HG03439 (cell line): Measurements from ENCODE around the gene MCTP2.
"Not testable (repeated sequence)": the region's sequence is repeated elsewhere in the genome, so short reads cannot be mapped to it uniquely, and the experiment has no call there.

Experiments used
- ATAC-seq: cut with Tn5 transposase; IDR thresholded peaks from one replicate; pipeline ENCODE4 v1.9.1; 2021; ENCODE audit warnings: mild to moderate bottlenecking, moderate library complexity; ENCODE audit not compliant: unreplicated experiment

The MCTP2 gene

DNA sequence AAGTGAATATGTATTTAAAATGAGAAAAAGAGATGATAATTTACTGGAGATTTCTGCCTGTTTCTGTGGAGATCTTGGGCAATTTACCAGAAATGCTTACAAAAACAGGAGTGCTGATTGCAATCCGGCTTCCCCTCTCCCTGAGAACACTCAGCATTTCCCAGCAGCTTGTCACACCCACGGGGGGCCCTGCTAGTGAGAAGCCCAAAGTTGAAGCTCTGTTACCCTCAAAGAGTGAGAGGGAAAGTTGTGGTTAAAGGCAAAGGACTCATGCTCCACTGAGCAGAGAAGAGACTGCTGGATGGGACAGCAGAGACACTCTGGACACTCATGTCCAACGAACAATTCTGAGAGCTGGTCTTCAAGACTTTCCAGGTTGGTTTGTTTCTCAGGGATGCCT is 2.9 kb downstream of the MCTP2 start:
- ATAC-seq: no peak

- no peak for ATAC-seq
These were observed 3.7 kb downstream of the MCTP2 start for GRCh38 chr15:94235041-94235440.

DNA sequence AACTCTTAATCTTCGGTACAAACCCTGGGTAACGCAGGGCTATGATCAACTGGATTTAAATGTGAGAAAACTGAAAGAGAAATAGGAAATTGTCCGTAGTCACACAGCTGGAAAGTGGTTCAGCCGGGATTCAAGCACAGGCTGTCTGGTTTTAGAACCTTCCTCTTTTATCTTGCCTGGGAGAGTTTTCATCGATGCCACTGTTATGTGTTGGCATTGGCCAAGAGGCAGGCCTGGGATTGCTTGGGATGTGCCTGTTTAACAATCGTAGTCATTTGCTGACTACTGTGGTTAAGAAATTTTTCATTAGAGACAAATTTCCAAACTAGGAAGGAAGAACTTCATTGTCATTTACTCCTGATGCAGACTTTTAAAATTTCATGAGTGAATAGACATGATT is 4.3 kb downstream of the MCTP2 start:
- no peak for ATAC-seq

DNA sequence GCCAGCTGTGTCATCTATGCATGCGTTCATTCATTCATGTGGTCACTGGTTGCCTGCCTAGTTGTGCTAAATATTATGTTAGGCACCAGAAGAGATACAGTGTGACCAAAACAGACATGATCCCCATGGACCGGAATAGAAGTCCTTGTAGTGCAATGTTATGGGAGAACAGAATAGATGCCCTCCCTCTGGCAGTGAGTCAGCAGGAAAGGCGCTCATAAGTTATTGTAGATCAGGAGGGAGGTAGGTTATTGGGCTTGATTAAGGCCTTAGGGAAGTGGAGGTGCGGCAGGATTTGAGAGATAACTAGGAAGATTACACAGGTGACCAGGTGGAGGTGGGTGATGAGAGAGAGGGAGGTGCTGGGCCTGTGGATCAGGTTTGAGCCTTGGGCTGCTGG is 5.2 kb downstream of the MCTP2 start:
- ATAC-seq: no peak

DNA sequence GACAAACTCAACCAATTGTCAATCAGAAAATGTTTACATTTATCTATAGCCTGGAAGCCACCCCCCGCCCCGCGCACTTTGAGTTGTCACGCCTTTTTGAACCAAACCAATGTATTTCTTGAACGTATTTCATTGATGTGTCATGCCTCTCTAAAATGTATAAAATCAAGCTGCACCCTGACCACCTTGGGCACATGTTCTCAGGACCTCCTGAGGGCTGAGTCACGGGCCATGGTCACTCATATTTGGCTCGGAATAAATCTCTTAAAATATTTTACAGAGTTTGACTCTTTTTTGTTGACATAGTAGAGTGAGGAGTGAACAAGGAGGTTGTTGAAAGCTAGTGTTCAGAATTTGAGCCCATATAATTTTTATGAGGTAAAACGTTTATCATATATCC is 6.5 kb downstream of the MCTP2 start:
- ATAC-seq: no peak

- ATAC-seq: peak; percentile 46
These were observed 7.3 kb downstream of the MCTP2 start for GRCh38 chr15:94238539-94239118.

- ATAC-seq: no peak
These were observed 8.1 kb downstream of the MCTP2 start for GRCh38 chr15:94239474-94239873.

DNA sequence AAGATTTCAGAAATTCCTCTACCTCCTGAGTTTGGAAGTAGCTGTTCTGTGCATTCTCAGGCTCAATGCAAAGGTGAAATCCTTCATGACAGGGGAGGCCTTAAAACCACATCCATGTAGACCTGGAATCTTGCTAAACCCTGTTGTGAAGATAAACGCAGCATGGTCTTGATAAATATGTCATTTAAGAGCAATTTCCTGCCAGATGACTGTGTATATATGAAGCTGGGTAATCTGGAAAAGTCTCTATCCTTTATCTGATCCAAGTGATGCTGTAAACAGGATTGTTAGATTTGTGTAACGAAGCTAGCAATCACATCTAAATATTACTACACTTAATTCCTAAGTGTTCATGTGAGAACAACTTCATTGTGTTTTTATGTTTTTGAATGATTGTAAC is 9.1 kb downstream of the MCTP2 start:
- ATAC-seq: no peak

DNA sequence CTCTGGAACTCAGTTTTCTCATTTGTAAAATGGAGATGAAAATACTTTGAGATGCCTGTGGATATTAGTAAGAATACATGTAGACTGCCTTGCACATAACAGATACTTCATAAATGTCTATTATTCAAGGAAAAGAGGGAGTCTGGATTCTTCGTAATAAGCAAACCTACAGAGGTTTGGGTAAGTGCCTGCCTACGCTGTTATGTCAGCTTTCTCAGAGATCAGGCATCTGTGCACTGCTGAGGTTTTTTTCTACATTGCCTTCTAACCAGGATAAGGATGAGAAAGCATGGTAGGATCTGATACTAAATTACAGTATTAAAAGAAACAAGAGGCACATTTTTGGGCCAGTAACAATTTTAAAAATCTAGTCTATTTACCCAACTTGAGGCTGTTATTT is 10.9 kb downstream of the MCTP2 start:
- ATAC-seq: no peak

DNA sequence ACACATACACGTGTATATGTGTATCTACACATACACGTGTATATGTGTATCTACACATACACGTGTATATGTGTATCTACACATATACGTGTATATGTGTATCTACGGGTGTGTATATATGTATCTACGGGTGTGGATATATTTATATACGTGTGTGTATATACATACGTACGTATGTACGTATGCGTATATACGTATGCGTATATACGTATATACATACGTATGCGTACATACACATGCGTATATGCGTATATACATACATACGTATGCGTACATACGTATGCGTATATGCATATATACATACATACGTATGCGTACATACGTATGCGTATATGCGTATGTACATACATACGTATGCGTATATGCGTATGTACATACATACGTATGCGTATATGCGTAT is 11.6 kb downstream of the MCTP2 start:
- not testable (repeated sequence) for ATAC-seq

DNA sequence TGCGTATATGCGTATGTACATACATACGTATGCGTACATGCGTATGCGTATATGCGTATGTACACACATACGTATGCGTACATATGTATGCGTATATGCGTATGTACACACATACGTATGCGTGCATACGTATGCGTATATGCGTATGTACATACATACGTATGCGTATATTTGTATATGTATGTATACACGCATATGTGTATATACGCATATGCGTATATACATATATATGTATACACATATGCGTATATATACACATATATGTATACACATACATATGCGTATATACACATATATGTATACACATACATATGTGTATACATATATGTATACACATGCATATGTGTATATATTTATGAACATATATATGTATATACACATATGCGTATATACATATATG is 12.1 kb downstream of the MCTP2 start:
- ATAC-seq: no peak

DNA sequence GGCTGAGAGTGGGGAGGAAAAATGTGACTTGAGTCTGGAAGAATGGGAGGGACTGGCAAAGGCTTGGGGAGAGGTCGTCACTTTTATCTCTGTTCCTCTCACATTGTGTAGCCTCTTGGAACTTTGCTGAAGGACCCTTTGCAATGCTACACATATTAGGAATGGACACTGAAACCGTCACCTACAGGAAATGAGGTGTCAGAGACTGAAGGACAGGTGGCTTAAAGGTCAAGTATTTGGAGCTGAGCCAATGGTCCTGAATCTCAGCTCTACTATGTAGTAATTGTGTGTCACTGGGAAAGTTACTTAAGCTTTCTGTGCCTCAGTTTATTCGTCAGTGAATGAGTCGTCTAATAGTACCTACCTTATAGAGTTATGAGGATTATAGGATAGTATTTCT is 14.7 kb downstream of the MCTP2 start:
- no peak for ATAC-seq

DNA sequence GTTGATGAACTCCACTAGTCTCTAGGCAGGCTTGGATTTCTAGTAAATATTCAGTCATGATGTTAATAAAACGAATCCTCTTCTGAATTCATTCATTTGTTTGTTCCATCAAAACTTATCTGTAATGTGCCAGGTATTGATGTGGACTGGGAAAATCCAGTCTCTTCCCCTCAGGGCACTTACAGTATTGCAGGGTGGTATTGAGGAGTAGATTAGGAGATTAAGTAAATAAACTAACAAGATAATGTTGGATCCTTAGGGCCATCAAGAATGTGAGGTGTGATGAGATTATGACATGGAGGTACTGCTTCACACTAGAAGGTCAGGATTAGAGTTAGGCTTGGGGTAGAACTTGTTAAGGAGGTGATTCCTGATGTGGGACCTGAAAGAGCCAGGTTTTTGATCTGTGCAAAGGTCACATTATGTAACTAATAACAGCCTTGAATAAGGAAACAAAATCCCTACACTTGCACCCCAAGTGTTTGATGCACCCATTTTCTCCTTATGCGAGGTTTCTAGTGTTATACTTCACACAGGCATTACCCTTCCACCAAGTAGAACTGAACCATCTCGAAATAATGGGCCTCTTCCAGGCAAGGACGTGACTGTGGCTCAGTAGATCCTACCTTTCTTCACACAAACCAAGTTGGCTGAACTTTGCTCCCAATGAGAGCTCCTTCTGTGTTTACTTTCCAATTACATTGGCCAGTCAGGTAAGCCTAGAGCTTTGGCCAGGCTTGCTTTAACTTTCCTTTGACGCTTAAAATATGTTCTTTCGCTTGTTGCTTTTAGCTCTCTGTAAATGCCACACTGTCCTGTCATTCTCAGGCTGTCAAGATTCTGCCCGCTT is 16.7 kb downstream of the MCTP2 start:
- no peak for ATAC-seq

DNA sequence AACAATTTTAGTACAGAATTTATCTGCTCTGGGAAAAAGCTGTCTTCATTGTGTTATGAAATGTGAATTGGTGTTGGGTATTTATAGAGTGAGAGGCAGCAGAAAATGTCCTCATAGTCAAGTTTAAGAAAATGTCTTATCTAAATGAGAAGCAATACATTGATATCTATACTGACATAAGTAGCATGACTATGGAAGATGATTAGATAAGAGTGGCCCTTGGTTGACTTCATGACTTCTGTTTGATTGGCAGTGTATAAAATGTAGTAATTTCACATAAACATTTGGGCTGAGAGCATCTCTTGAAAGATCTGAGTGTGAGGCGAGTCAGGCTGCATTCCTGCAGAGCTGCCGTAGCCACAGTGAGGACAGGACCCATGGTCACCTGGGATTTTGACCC is 19.4 kb downstream of the MCTP2 start:
- no peak for ATAC-seq

DNA sequence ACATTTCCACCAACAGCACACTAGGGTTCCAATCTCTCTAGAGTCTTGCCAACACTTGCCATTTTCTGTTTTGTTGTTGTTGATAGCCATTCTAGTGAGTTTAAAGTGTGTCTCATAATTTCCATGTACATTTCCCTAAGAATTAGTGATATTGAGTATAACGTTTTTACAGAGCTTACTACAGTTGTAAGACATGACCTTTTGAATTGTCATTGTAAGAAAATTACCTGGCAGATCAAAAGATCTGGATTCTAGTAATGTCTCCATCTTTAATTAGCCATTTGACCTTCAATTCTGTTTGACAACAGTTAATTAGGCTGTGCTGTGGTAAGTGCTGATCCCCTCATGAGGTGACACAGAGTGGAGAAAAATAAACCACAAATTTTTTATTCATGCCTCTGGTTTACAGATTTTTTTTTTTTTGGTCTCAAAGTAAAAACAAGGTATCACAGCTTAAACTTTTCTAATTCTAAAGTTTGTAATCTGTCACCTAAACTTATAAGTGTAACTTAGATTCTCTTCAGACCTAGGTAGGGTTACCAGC is 20.9 kb downstream of the MCTP2 start:
- no peak for ATAC-seq

DNA sequence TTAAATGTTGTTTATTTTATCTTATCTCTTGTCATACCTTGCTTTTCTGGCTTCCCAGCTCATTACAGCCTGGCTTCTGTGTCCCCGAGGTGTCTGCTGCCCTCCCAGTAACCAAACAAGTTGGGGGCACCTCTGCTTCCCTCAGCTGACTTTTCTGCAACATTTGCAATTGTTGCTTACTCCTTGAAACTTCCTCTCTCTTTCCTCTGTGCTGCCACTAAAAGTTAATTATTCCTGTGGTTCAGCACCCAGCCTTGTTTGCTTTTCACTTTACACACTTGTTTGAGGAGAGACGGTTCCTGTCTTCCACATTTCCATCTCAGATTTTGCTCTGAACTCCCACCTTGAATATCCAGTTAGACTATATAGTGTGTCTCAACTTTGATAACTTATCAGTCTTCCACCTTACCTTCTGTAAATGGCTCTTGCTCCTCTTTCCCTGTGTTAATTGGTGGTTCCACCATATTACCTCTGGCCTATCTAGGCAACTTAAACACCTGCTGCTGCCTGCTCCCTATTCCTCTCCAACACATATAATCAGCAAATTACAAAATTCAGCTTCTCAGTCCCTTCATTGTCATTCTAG is 21.6 kb downstream of the MCTP2 start:
- no peak for ATAC-seq

DNA sequence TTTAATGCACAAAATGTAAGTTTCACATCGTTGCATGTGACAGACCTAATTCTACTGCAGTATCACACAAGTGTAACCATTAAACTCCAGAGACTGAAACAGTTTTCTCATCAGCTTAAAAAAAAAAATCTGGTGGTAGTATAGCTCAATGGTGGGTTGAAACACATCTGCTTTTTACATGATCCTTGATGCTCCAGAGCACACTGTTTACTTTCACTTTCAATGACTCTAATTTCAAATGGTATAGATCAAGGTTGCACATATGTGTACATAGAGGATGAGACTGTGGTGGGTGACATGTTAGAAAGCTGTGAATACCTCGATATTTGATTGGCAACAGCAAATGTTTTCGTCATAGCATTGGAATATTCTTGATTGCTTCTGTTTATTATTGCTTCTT is 22.4 kb downstream of the MCTP2 start:
- no peak for ATAC-seq

GRCh38 chr15:94255540-94255939 is 24.2 kb downstream of the MCTP2 start:
- no peak for ATAC-seq

- ATAC-seq: no peak
These were observed 25.1 kb downstream of the MCTP2 start for GRCh38 chr15:94256511-94256910.

- ATAC-seq: not testable (repeated sequence)
These were observed 26.4 kb downstream of the MCTP2 start for GRCh38 chr15:94257776-94258175.

GRCh38 chr15:94258246-94258645 is 26.9 kb downstream of the MCTP2 start:
- peak; percentile 69 for ATAC-seq

DNA sequence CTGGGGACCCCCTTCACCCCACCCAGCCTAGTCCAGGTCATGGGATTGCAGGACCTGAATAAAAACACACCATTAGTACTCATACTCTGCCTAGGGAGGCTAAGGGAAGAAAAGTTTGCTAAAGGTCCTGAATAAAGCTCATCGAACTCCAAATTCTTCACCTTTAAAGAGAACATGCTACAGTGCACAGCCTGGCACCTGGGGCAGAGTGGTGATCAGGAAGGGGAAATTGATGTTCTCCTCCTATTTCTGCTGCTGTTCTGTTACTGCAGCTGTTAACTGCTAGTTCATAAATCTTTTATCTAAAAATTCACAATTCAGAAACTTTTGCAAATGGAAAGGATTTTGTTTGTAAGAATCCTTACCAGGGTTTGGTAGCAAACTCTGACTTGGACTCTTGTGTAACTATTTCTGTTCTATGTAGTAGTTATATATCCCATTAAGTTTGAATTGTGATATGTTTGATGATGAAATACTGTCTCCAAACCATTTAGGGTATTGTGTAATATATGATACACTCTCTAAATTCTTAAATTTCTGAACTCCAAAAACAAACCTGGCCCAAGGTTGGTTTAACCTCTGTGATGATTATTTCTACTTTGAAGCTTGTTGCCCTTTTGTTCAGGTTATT is 27.9 kb downstream of the MCTP2 start:
- ATAC-seq: no peak
